Metanephros (tissue), 1 donor: ENCODE data around the gene GNG5. TPM values are rescaled to one million over a fixed set of nuclear protein-coding genes. Genes with fewer than 3 reads are reported as not detected.

Experiments
- total RNA-seq: library from RNA; depleted of rRNA; stranded (reverse); fragments of >200 nt; gene quantifications from one replicate; pipeline ENCODE4 v1.2.3, GENCODE V29; 2014

Gene GNG5
- total RNA-seq = 49.7 TPM

GRCh38 chr1:84506002-84506728 is at the start of gene GNG5, which contains the start of gene SPATA1:
Gene GNG5, minus strand, starts transcription at chr1:84506581. Its CDS starts 490 bp downstream, at chr1:84506091.
Gene SPATA1, plus strand, starts transcription at chr1:84506386. Its CDS starts 9,974 bp downstream, at chr1:84516360.

GRCh38 chr1:84478876-84479868 is 27.2 kb downstream of the GNG5 start, which contains the start of gene RPF1:
Gene RPF1, plus strand, starts transcription at chr1:84479266. Its CDS starts 16 bp downstream, at chr1:84479282.

Other genes with a start within 250 kb of the GNG5 start
- 3.0 TPM for gene SAMD13, start 204.9 kb downstream of the GNG5 start, total RNA-seq
- not detected for gene DNASE2B, start 108.1 kb downstream of the GNG5 start, total RNA-seq
- gene RPF1, start 27.3 kb downstream of the GNG5 start, total RNA-seq = 31.4 TPM
- 1.6 TPM for gene SPATA1, start 195 bp downstream of the GNG5 start, total RNA-seq
- gene CTBS, start 67.9 kb upstream of the GNG5 start, total RNA-seq = 14.7 TPM
- 16.7 TPM for gene SSX2IP, start 183.9 kb upstream of the GNG5 start, total RNA-seq